Peyer's patch (tissue), 4 donors: ENCODE results near the gene CNTN5.

Experiments used
- CTCF ChIP-seq, 6 experiments: fragments of 450-650 bp in 4 of 6; fragments of 200-600 bp in 2 of 6; sonication (generic) in 1 of 6; IDR thresholded peaks; one replicate each; pipeline ENCODE4 v1.5.1; 2017 to 2019; ENCODE audit warnings: antibody characterized with exemption in 6 of 6, mild to moderate bottlenecking in 3 of 6, moderate library complexity in 1 of 6
- POLR2A ChIP-seq, 2 donors: fragments of 450-650 bp; IDR thresholded peaks; one replicate each; pipeline ENCODE4 v1.5.1; 2017; ENCODE audit warnings: antibody characterized with exemption in 2 of 2, mild to moderate bottlenecking in 2 of 2, moderate library complexity in 2 of 2

- TF ChIP-seq CTCF (IDR thresholded peaks at IDR 0.05) (no peak), POLR2A (IDR thresholded peaks at IDR 0.05) (no peak)
These were observed 1085.2 kb downstream of the CNTN5 start for GRCh38 chr11:100105982-100106358.
